HK-2 (cell line): Measurements from ENCODE around the gene CENPK.
"Not testable (repeated sequence)": the region's sequence is repeated elsewhere in the genome, so short reads cannot be mapped to it uniquely, and the experiment has no call there.

Source experiments
- DNase-seq: peaks from one replicate; pipeline ENCODE4 v3.0.0-alpha.2; 2018; ENCODE audit not compliant: unreplicated experiment

The CENPK gene

DNA sequence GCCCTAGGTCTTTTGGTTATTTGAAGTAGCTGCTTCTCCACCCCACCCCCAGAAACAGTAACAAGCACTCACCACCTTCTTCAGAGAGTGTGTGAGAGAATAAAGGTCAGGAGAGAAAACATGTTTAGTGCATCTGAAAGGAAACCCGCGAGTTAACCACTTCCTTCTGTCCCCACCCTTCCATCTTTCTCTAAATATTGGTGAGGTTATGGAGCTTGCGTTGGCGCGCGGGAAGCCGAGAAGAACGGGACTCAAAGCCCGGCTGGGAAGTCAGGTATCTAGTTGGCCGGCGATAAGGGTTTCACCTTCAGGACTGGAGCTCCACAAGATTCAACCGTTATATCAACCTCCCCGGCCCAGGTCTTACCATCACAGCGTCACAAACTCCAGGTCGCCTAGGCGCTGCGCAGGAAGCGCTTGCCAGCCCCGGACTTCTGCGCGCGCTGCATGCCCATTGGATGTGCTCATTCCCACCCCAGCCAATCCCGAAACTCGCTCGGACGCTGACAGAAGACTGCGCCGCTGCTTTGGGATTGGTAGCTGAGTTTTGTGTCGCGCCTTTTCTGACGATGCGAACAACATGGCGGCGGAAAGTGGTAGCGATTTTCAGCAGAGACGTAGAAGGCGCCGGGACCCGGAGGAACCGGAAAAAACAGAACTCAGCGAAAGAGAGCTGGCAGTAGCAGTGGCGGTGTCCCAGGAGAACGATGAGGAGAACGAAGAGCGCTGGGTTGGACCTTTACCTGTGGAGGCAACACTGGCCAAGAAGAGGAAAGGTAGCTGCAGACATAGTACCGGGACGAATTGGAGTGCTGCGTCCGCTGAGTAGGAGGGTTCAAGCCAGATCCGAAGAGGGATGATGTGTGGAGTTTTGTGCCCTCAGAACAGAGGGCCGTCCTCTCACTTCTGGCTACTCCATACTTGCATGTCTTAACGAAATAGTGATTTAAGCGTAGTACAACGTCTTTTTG is at the start of gene CENPK, which contains the start of gene PPWD1:
CENPK (minus strand) TSS at position 438 of the 971 bp plus-strand sequence. CDS start 8,261 bp downstream, outside the sequence.
PPWD1 (plus strand) TSS at position 566 of the 971 bp plus-strand sequence; CDS start at position 581, 15 bp downstream.
- peak; percentile 90 for DNase-seq

DNA sequence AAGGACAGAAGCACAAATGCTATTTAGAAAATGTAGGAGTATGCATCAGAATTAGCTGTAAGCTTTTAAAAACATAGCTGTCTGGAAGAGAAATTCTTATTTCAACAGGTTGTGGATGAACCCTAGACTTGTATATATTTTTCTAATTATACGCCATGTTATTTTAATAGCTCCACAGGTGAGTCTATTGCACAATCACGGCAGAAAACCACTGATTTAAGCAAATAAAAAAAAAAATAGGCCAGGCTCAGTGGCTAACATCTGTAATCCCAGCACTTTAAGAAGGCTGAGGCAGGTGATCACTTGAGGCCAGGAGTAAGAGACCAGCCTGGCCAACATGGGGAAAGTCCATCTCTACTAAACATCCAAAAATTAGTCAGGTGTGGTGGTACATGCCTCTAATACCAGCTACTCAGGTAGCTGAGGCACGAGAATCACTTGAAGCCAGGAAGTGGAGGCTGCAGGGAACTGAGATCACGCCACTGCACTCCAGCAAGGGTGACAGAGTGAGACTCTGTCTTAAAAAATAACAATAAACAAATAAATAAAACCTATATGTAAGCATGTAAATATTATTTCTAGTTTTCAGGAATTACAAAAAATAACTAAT is 49.4 kb upstream of the CENPK start:
- no peak for DNase-seq

DNA sequence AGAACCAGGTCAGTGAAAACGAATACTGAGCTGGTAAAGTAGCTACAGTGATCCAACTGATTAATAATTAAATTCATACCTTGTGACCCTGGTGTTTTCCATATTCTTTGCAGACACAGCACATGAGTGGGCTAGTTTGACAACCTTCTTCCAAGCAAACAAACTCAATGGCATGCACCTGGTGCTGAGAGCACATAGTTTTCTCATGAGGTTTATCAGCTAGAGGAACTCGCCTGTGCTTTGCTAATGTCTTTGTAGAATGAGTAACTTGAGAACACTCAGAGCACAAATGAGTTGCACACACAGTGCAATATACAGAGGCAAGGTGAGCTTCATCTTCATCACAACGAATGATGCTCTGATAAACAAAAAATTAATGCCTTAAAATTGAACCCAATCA is 48.6 kb upstream of the CENPK start:
- peak; percentile 28 for DNase-seq

- DNase-seq: not testable (repeated sequence)
Observed at GRCh38 chr5:65601761-65602160, 38.8 kb upstream of the CENPK start.

DNA sequence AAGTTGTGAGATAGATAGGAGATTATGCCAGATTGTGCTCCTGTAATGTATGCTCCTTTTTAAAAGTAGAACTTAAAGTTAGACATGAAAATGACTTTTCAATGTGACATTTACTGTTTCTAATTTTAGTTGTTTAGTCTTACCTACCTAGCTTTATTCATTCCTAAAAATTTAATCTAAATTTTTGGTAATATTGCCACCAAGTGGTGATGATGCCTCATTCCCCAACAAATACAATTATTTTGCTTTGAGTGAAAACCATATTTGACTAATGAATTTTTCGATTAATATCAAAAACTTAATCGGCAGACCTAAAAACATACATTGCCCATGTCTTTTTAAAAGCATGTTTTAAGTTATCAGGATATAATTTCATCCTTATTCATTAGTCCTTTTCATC is 25.7 kb upstream of the CENPK start:
- no peak for DNase-seq

- DNase-seq: no peak
Observed at GRCh38 chr5:65577141-65577540, 14.2 kb upstream of the CENPK start.

- DNase-seq: no peak
Observed at GRCh38 chr5:65570598-65571226, 7.7 kb upstream of the CENPK start.

- no peak for DNase-seq
Observed at GRCh38 chr5:65566505-65566904, 3.5 kb upstream of the CENPK start.

DNA sequence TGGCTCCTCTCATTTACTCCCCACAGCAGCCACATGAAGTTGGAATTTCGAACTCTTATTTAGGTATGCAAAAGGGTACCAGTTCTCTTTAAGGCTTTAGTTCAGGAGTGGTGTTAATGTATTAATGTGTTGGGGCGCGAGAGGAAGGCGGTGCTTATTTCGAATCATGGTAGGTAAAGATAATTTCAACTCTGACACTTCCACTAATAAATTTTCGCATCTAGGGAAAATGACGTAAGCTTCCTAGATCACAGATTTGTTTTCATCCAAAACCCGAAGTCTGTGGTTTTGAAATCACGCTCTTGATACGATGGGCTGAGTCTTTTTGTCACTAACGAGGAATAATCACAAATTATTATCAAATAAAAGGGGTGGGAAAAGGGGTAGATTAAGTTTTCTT is 809 bp upstream of the CENPK start:
- DNase-seq: no peak

- no peak for DNase-seq
Observed at GRCh38 chr5:65556718-65557117, 6.2 kb downstream of the CENPK start.

- DNase-seq: no peak
Observed at GRCh38 chr5:65556181-65556580, 6.8 kb downstream of the CENPK start.

GRCh38 chr5:65555287-65555686 is 7.7 kb downstream of the CENPK start:
- no peak for DNase-seq

- no peak for DNase-seq
Observed at GRCh38 chr5:65553941-65554340, 9.0 kb downstream of the CENPK start.

DNA sequence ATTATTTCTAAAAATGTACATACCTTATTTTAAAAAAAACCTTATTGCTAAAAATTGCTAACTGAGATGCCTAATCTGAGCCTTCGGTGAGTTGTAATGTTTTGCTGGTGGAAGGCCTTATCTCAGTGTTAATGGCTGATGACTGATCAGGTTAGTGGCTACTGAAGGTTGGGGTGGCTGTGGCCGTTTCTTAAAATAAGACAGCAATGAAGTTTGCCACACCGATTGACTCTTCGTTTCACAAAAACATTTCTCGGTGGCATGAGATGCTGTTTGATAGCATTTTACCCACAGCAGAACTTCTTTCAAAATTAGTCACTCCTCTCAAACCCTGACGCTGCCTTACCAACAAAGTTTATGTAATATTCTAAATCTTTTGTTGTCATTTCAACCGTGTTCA is 14.7 kb downstream of the CENPK start:
- no peak for DNase-seq

DNA sequence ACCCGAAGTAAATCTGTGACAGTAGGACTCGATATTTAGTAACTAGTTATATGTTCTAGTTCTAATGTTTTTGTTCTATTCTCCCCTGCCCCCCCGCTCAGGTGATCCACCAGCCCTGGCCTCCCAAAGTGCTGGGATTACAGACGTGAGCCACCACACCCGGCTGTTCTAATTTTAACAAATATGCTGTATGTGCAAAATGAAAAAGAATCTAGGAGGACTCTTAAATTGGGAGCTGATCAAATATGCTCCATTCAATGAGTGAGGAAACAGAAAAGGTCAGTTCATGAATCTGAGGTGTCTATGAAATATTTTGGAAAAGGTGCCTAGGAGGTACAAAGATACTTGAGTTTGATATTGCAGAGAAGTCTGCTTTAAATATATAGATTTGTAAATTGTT is 16.8 kb downstream of the CENPK start:
- DNase-seq: no peak

DNA sequence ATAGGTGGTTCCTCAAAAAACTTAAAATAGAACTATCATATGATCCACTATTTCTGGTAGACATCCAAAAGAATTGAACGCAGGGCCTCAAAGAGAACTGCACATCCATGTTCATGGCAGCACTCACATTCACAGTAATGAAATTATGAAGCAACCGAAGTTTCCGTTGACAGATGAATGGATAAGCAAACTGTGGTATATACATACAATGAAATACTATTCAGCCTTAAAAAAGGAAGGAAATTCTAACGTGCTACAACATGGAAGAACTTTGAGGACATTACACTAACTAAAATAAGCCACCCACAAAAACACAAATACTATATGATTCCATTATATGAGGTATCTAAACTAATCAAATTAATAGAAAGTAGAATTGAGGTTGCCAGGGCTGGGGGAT is 18.5 kb downstream of the CENPK start:
- DNase-seq: no peak

- no peak for DNase-seq
Observed at GRCh38 chr5:65539827-65540226, 23.1 kb downstream of the CENPK start.

- DNase-seq: no peak
Observed at GRCh38 chr5:65535529-65535987, 27.4 kb downstream of the CENPK start.

GRCh38 chr5:65530904-65531303 is 32.1 kb downstream of the CENPK start:
- DNase-seq: no peak

GRCh38 chr5:65525726-65526125 is 37.2 kb downstream of the CENPK start:
- DNase-seq: no peak

DNA sequence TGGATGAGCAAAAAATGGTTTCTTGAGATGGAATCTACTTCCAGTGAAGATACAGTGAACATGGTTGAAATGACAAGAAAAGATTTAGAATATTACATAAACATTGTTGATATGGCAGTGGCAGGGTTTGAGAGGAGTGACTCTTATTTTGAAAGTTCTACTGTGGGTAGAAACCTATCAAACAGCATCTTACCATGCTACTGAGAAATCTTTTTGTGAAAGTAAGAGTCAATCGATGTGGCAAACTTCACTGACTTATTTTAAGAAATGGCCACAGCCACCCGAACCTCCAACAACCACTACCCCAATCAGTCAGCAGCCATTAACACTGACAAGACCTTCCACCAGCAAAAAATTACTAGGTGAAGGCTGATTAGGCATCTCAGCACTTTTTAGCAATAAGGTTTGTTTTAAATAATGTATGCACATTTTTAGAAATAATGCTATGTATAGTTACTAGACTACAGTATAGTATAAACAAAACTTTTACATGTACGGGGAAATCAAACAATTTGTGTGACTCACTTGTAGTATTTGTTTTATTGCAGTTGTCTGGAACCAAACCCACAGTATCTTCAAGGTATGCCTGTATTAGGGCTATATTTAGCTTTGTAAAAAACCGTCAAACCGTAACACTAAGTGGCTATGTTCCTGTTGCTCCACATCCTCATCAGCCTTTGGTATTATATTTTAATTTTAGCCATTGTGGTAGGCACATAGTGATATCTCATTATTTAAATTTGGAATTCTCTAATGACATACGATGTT is 50.6 kb downstream of the CENPK start:
- no peak for DNase-seq

- no peak for DNase-seq
Observed at GRCh38 chr5:65508978-65509377, 54.0 kb downstream of the CENPK start.
